Cardiac fibroblast (primary cell): Measurements from ENCODE around the gene FRS3.
"Not testable (repeated sequence)": the region's sequence is repeated elsewhere in the genome, so short reads cannot be mapped to it uniquely, and the experiment has no call there.

Source experiments
- DNase-seq, 2 donors: peaks; one replicate each; pipeline versions ENCODE4 v3.0.0 to v3.0.0-alpha.2; 2010; ENCODE audit warnings: low read depth in 2 of 2
- H3K4me3 ChIP-seq, 2 donors: replicated peaks in 1 of 2; 1 replicate in 1 of 2; 2 replicates in 1 of 2; pipeline ENCODE4 v1.5.1; 2011; ENCODE audit warnings: low read depth in 2 of 2, low read length in 2 of 2, mild to moderate bottlenecking in 2 of 2, moderate library complexity in 1 of 2
- CTCF ChIP-seq: IDR thresholded peaks from one replicate; pipeline ENCODE4 v1.5.1; 2011; ENCODE audit warnings: low read depth, mild to moderate bottlenecking, low read length, inconsistent platforms

Gene FRS3

GRCh38 chr6:41818271-41819054 lies 38.8 kb upstream of the FRS3 start:
- H3K4me3 ChIP-seq = no peak overlapping the region
- no peak for TF ChIP-seq CTCF
- peak; percentile 27 to 57 for DNase-seq

- TF ChIP-seq CTCF = no peak
- no peak for DNase-seq
- no peak overlapping the region for H3K4me3 ChIP-seq
These were observed 35.9 kb upstream of the FRS3 start for GRCh38 chr6:41815587-41815986.

GRCh38 chr6:41814629-41815028 lies 34.9 kb upstream of the FRS3 start:
- no peak for TF ChIP-seq CTCF
- DNase-seq = no peak
- no peak overlapping the region for H3K4me3 ChIP-seq

GRCh38 chr6:41813956-41814355 lies 34.3 kb upstream of the FRS3 start:
- no peak for TF ChIP-seq CTCF
- no peak overlapping the region for H3K4me3 ChIP-seq
- DNase-seq = no peak

GRCh38 chr6:41813469-41813868 lies 33.8 kb upstream of the FRS3 start:
- H3K4me3 ChIP-seq = no peak overlapping the region
- TF ChIP-seq CTCF = no peak
- DNase-seq = no peak

GRCh38 chr6:41811946-41812345 lies 32.2 kb upstream of the FRS3 start:
- not testable (repeated sequence) for H3K4me3 ChIP-seq, DNase-seq

GRCh38 chr6:41811095-41811494 lies 31.4 kb upstream of the FRS3 start:
- DNase-seq = no peak
- no peak for TF ChIP-seq CTCF
- H3K4me3 ChIP-seq = no peak overlapping the region
